Body of pancreas (tissue), 4 donors: Measurements from ENCODE around the gene CLINT1.

Source experiments
- POLR2A ChIP-seq, 3 donors: fragments of 450-650 bp; IDR thresholded peaks; one replicate each; pipeline ENCODE4 v1.6.1; 2016; ENCODE audit warnings: antibody characterized with exemption in 3 of 3, mild to moderate bottlenecking in 2 of 3
- TF ChIP-seq, protein P1 (sequence below), 7 experiments: fragments of 450-650 bp in 4 of 7; fragments of 200-600 bp in 3 of 7; sonication (generic) in 3 of 7; IDR thresholded peaks; one replicate each; pipeline ENCODE4 v1.5.1; 2016 to 2019; ENCODE audit warnings: antibody characterized with exemption in 7 of 7

DNA sequence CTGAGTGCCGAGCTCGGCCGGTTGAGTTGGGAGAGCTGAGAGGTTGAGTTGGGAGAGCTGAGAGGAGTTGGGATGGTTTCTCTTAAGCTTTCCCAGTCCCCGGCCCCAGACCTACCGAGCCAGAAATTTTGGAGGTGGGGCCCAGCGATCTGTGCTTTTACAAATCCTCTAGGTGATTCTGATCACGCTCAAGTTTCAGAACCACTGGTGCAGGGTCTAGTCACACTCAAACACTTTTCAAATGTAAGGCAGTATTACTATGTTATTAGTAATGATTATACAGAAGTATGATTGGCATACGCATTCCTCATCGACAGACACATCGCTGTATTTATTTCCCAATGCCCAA lies 256 bp upstream of the CLINT1 start:
- TF ChIP-seq, protein P1, sequence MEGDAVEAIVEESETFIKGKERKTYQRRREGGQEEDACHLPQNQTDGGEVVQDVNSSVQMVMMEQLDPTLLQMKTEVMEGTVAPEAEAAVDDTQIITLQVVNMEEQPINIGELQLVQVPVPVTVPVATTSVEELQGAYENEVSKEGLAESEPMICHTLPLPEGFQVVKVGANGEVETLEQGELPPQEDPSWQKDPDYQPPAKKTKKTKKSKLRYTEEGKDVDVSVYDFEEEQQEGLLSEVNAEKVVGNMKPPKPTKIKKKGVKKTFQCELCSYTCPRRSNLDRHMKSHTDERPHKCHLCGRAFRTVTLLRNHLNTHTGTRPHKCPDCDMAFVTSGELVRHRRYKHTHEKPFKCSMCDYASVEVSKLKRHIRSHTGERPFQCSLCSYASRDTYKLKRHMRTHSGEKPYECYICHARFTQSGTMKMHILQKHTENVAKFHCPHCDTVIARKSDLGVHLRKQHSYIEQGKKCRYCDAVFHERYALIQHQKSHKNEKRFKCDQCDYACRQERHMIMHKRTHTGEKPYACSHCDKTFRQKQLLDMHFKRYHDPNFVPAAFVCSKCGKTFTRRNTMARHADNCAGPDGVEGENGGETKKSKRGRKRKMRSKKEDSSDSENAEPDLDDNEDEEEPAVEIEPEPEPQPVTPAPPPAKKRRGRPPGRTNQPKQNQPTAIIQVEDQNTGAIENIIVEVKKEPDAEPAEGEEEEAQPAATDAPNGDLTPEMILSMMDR (IDR thresholded peaks at IDR 0.05): no peak
- no peak for TF ChIP-seq POLR2A (IDR thresholded peaks at IDR 0.05)
